MM.1S (cell line): ENCODE measurements around the gene BICD1.

Source experiments
- DNase-seq: peaks from one replicate; pipeline ENCODE4 v3.0.0-alpha.2; 2015
- H2AFZ ChIP-seq: fragments of 300-600 bp; sonication (generic); 2 replicates; pipeline ENCODE4 v1.6.0; 2016; ENCODE audit warnings: antibody characterized with exemption, low read length
- H3F3A ChIP-seq: fragments of 300-600 bp; sonication (generic); 2 replicates; pipeline ENCODE4 v1.6.1; 2016; ENCODE audit warnings: mild to moderate bottlenecking, antibody characterized with exemption, low read length, moderate library complexity, mixed read lengths; ENCODE audit not compliant: insufficient read depth
- H3K27ac ChIP-seq: fragments of 300-600 bp; sonication (generic); 2 replicates; pipeline ENCODE4 v1.5.1; 2016; ENCODE audit warnings: mild to moderate bottlenecking, low read length
- H3K27me3 ChIP-seq: fragments of 300-600 bp; sonication (generic); replicated peaks from 2 replicates; pipeline ENCODE4 v1.6.0; 2016; ENCODE audit warnings: low read length; ENCODE audit not compliant: insufficient read depth
- H3K36me3 ChIP-seq: fragments of 300-600 bp; sonication (generic); replicated peaks from 2 replicates; pipeline ENCODE4 v1.6.1; 2016; ENCODE audit warnings: mild to moderate bottlenecking, low read length, mixed read lengths; ENCODE audit not compliant: insufficient read depth
- H3K4me1 ChIP-seq: fragments of 300-600 bp; sonication (generic); 2 replicates; pipeline ENCODE4 v1.6.1; 2016; ENCODE audit warnings: low read length, mixed read lengths
- H3K4me2 ChIP-seq: fragments of 300-600 bp; sonication (generic); 2 replicates; pipeline ENCODE4 v1.6.0; 2016; ENCODE audit warnings: low read depth, low read length
- H3K4me3 ChIP-seq: fragments of 300-600 bp; sonication (generic); 2 replicates; pipeline ENCODE4 v1.5.1; 2016; ENCODE audit warnings: low read length, mixed read lengths
- H3K79me2 ChIP-seq: fragments of 300-600 bp; sonication (generic); 2 replicates; pipeline ENCODE4 v1.6.1; 2016; ENCODE audit warnings: mixed run types, low read length, mixed read lengths
- H3K9ac ChIP-seq: fragments of 300-600 bp; sonication (generic); 2 replicates; pipeline ENCODE4 v1.6.1; 2016; ENCODE audit warnings: low read length, mixed read lengths
- H3K9me2 ChIP-seq: fragments of 300-600 bp; sonication (generic); replicated peaks from 2 replicates; pipeline ENCODE4 v1.6.1; 2016; ENCODE audit warnings: mild to moderate bottlenecking, low read length, mixed read lengths; ENCODE audit not compliant: insufficient read depth
- H3K9me3 ChIP-seq: fragments of 300-600 bp; sonication (generic); replicated peaks from 2 replicates; pipeline ENCODE4 v1.6.1; 2016; ENCODE audit warnings: mild to moderate bottlenecking, low read length, mixed read lengths; ENCODE audit not compliant: insufficient read depth
- H4K20me1 ChIP-seq: fragments of 300-600 bp; sonication (generic); 2 replicates; pipeline ENCODE4 v1.6.1; 2016; ENCODE audit warnings: mild to moderate bottlenecking, low read length, moderate library complexity, mixed read lengths; ENCODE audit not compliant: insufficient read depth
- EZH2 ChIP-seq: fragments of 300-600 bp; sonication (generic); optimal IDR thresholded peaks from 2 replicates; pipeline ENCODE3; 2017; ENCODE audit warnings: low read depth, mild to moderate bottlenecking, antibody characterized with exemption, low read length, mixed read lengths
- EZH2phosphoT487 ChIP-seq: fragments of 300-600 bp; sonication (generic); IDR thresholded peaks from 2 replicates; pipeline ENCODE4 v1.6.1; 2018; ENCODE audit warnings: antibody characterized with exemption, low read length
- TF ChIP-seq, protein P1 (sequence below): fragments of 300-600 bp; sonication (generic); IDR thresholded peaks from 2 replicates; pipeline ENCODE4 v1.5.1; 2016; ENCODE audit warnings: antibody characterized with exemption, low read length, mixed read lengths

The BICD1 gene

DNA sequence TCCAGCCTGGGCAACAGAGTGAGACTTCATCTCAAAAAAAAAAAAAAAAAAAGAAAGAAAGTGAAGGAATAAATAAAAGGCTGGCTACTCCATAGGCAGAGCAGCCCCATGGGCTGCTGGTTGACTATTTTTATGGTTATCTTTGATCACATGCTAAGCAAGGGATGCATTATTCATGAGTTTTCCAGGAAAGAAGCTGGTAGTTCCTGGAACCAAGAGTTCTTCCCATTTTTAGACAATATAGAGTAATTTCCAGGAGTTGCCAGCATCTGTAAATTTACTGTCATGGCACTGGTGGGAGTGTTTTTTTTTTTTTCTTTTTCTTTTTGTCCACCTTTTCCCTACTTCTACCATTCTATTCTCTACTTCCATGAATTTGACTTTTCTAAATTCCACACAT, 316.9 kb downstream of the BICD1 start:
- Histone ChIP-seq H3K9ac (no peak overlapping the region), H4K20me1 (no peaks in the 10 kb centered on the region), H3K36me3 (no peaks in the 10 kb centered on the region), H2AFZ (no peak overlapping the region), H3K4me3 (no peak overlapping the region), H3F3A (no peaks in the 10 kb centered on the region), H3K27ac (no peak overlapping the region), H3K4me2 (no peak overlapping the region), H3K79me2 (no peaks in the 10 kb centered on the region), H3K27me3 (no peaks in the 10 kb centered on the region), H3K4me1 (peaks cover 5% of the 10 kb centered on the region; the same call in 1 of the 2 replicates), H3K9me3 (no peaks in the 10 kb centered on the region), H3K9me2 (no peaks in the 10 kb centered on the region)
- no peak for DNase-seq
- TF ChIP-seq, protein P1, sequence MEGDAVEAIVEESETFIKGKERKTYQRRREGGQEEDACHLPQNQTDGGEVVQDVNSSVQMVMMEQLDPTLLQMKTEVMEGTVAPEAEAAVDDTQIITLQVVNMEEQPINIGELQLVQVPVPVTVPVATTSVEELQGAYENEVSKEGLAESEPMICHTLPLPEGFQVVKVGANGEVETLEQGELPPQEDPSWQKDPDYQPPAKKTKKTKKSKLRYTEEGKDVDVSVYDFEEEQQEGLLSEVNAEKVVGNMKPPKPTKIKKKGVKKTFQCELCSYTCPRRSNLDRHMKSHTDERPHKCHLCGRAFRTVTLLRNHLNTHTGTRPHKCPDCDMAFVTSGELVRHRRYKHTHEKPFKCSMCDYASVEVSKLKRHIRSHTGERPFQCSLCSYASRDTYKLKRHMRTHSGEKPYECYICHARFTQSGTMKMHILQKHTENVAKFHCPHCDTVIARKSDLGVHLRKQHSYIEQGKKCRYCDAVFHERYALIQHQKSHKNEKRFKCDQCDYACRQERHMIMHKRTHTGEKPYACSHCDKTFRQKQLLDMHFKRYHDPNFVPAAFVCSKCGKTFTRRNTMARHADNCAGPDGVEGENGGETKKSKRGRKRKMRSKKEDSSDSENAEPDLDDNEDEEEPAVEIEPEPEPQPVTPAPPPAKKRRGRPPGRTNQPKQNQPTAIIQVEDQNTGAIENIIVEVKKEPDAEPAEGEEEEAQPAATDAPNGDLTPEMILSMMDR: no peak
- no peak for TF ChIP-seq EZH2phosphoT487

DNA sequence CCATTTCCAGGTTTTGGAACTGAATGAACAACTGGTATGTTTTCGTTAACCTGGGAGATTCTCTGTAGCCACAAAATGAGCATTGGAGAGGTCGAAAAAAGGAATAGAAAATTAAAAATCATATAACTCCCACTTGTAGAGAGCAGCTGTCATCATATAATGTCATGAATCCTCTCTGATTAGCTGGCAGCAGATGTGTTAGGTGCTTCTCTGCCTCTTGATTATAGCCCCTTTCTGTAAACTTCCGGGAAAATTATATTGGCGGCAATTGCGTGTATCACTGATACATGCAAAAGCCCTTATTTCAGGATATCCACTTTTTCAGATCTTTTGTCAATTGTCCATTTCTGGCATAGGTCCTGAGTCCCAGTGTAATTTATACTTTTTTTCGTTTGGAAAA, 324.4 kb downstream of the BICD1 start:
- Histone ChIP-seq H2AFZ (no peak overlapping the region), H3F3A (no peaks in the 10 kb centered on the region), H3K27ac (no peak overlapping the region), H3K4me3 (no peak overlapping the region), H3K79me2 (no peaks in the 10 kb centered on the region), H3K36me3 (no peaks in the 10 kb centered on the region), H3K4me2 (no peak overlapping the region), H3K9me2 (no peaks in the 10 kb centered on the region), H3K4me1 (no peaks in the 10 kb centered on the region), H3K27me3 (no peaks in the 10 kb centered on the region), H3K9ac (no peak overlapping the region), H3K9me3 (no peaks in the 10 kb centered on the region), H4K20me1 (no peaks in the 10 kb centered on the region)
- TF ChIP-seq, protein P1: no peak
- no peak for TF ChIP-seq EZH2phosphoT487
- TF ChIP-seq EZH2: no peak
- DNase-seq: no peak
